GM23338 (cell line): ENCODE results near the gene POTEJ. TPM values are rescaled to one million over a fixed set of nuclear protein-coding genes. Genes with fewer than 3 reads are reported as not detected.
"Not testable (repeated sequence)": the region's sequence is repeated elsewhere in the genome, so short reads cannot be mapped to it uniquely, and the experiment has no call there.

ENCODE experiments used
- ATAC-seq: fragments of 200-7000 bp; cut with Tn5 transposase; 3 replicates; pipeline ENCODE4 v1.9.1; 2020
- DNase-seq: peaks from one replicate; pipeline ENCODE4 v3.0.0-alpha.2; 2015; ENCODE audit warnings: low spot score
- H2AFZ ChIP-seq: fragments of 200-600 bp; sonication (generic); 2 replicates; pipeline ENCODE4 v1.8.0; 2016; ENCODE audit warnings: antibody characterized with exemption, mild to moderate bottlenecking, moderate library complexity
- H3F3A ChIP-seq: fragments of 200-600 bp; sonication (generic); replicated peaks from 2 replicates; pipeline ENCODE4 v1.8.0; 2017; ENCODE audit warnings: antibody characterized with exemption, mixed run types, low read depth
- H3K27ac ChIP-seq: fragments of 200-600 bp; sonication (generic); 2 replicates; pipeline ENCODE4 v1.6.1; 2016; ENCODE audit warnings: low read depth
- H3K27me3 ChIP-seq: fragments of 200-600 bp; sonication (generic); 2 replicates; pipeline ENCODE4 v1.8.0; 2016; ENCODE audit warnings: mild to moderate bottlenecking, mixed run types, moderate library complexity; ENCODE audit not compliant: insufficient read depth
- H3K36me3 ChIP-seq: fragments of 200-600 bp; sonication (generic); 2 replicates; pipeline ENCODE4 v1.8.0; 2016; ENCODE audit warnings: mild to moderate bottlenecking; ENCODE audit not compliant: insufficient read depth
- H3K4me1 ChIP-seq: fragments of 200-600 bp; sonication (generic); 2 replicates; pipeline ENCODE4 v1.8.0; 2016; ENCODE audit warnings: mild to moderate bottlenecking, moderate library complexity; ENCODE audit not compliant: insufficient read depth
- H3K4me2 ChIP-seq: fragments of 200-600 bp; sonication (generic); 2 replicates; pipeline ENCODE4 v1.7.1; 2017; ENCODE audit warnings: mixed run types
- H3K4me3 ChIP-seq: fragments of 200-600 bp; sonication (generic); 2 replicates; pipeline ENCODE4 v1.6.1; 2016; ENCODE audit warnings: mixed run types
- H3K79me2 ChIP-seq: fragments of 200-600 bp; sonication (generic); replicated peaks from 2 replicates; pipeline ENCODE4 v1.8.0; 2017; ENCODE audit warnings: mild to moderate bottlenecking; ENCODE audit not compliant: insufficient read depth
- H3K9me2 ChIP-seq: fragments of 200-600 bp; sonication (generic); 2 replicates; pipeline ENCODE4 v1.8.0; 2017; ENCODE audit not compliant: insufficient read depth
- H4K20me1 ChIP-seq: fragments of 200-600 bp; sonication (generic); replicated peaks from 2 replicates; pipeline ENCODE4 v1.8.0; 2017; ENCODE audit warnings: mild to moderate bottlenecking; ENCODE audit not compliant: insufficient read depth
- H3K27ac Mint-ChIP-seq: 2 replicates; pipeline ENCODE4 v1.8.0; 2020; ENCODE audit warnings: inconsistent platforms, mild to moderate bottlenecking, moderate library complexity, mixed read lengths
- H3K27me3 Mint-ChIP-seq: 3 replicates; pipeline ENCODE4 v1.8.0; 2022; ENCODE audit warnings: low read depth, mild to moderate bottlenecking, moderate library complexity, mixed read lengths, inconsistent platforms; ENCODE audit not compliant: insufficient read depth, poor library complexity
- H3K36me3 Mint-ChIP-seq: 3 replicates; pipeline ENCODE4 v1.8.0; 2021; ENCODE audit warnings: low read depth, mild to moderate bottlenecking, inconsistent platforms, moderate library complexity, mixed read lengths
- H3K4me1 Mint-ChIP-seq: 3 replicates; pipeline ENCODE4 v1.8.0; 2020; ENCODE audit warnings: mild to moderate bottlenecking, inconsistent platforms, mixed read lengths
- H3K4me3 Mint-ChIP-seq: 3 replicates; pipeline ENCODE4 v1.8.0; 2021; ENCODE audit warnings: moderate library complexity, mild to moderate bottlenecking, inconsistent platforms, mixed read lengths
- H3K9me3 Mint-ChIP-seq: 3 replicates; pipeline ENCODE4 v1.8.0; 2020; ENCODE audit warnings: moderate library complexity, mild to moderate bottlenecking, inconsistent platforms, mixed read lengths
- polyA plus RNA-seq: library from polyadenylated mRNA; unstranded; fragments of >200 nt; fragmentation: Nextera tagmentation; extraction: Ambion mirVana; gene quantifications from 2 replicates; pipeline ENCODE4 v1.2.1, GENCODE V29; 2016
- total RNA-seq: library from RNA; depleted of rRNA; stranded (reverse); fragments of >200 nt; shearing (Covaris generic); gene quantifications from 2 replicates; pipeline ENCODE4 v1.2.3, GENCODE V29; 2014

The POTEJ gene
- total and polyA plus RNA-seq, 2 experiments from 2014 or later, result 0.06 to 0.63 TPM

GRCh38 chr2:130610486-130610885 lies 754 bp upstream of the POTEJ start:
- H3K36me3 Mint-ChIP-seq, H3K27me3 Mint-ChIP-seq, H3K4me1 Mint-ChIP-seq, H4K20me1 ChIP-seq, H3K4me1 ChIP-seq, ATAC-seq, H3K36me3 ChIP-seq, H3K9me2 ChIP-seq, H3K27me3 ChIP-seq, H3K9me3 Mint-ChIP-seq, H3F3A ChIP-seq, H3K4me3 ChIP-seq, H3K4me3 Mint-ChIP-seq, H2AFZ ChIP-seq, H3K79me2 ChIP-seq, H3K27ac Mint-ChIP-seq, H3K27ac ChIP-seq, H3K4me2 ChIP-seq: not testable (repeated sequence)
- peak; percentile 7 for DNase-seq

GRCh38 chr2:130628784-130629475 lies 17.7 kb downstream of the POTEJ start:
- H4K20me1 ChIP-seq, H3K4me3 Mint-ChIP-seq: not testable (repeated sequence)

GRCh38 chr2:130638973-130639372 lies 27.7 kb downstream of the POTEJ start:
- H3K4me1 ChIP-seq, H3K27me3 Mint-ChIP-seq, H3K4me2 ChIP-seq, ATAC-seq, H3K27ac ChIP-seq, H3K9me3 Mint-ChIP-seq, H3K4me3 ChIP-seq, H3K4me3 Mint-ChIP-seq, H3K4me1 Mint-ChIP-seq, H3K36me3 ChIP-seq, H4K20me1 ChIP-seq, DNase-seq, H3F3A ChIP-seq, H3K27me3 ChIP-seq, H3K9me2 ChIP-seq, H3K36me3 Mint-ChIP-seq, H3K27ac Mint-ChIP-seq, H2AFZ ChIP-seq, H3K79me2 ChIP-seq: not testable (repeated sequence)

More at GRCh38 chr2:130628784-130629475, 17.7 kb downstream of the POTEJ start:
- H3K36me3 ChIP-seq, H3K4me1 ChIP-seq, H3K27ac Mint-ChIP-seq, H3K27me3 Mint-ChIP-seq, H2AFZ ChIP-seq, H3K27me3 ChIP-seq, H3K4me3 ChIP-seq, H3K4me2 ChIP-seq, H3K36me3 Mint-ChIP-seq, H3K9me3 Mint-ChIP-seq, H3K27ac ChIP-seq, H3K4me1 Mint-ChIP-seq, H3K79me2 ChIP-seq, H3K9me2 ChIP-seq, H3F3A ChIP-seq, ATAC-seq, DNase-seq: not testable (repeated sequence)

GRCh38 chr2:130641688-130642087 lies 30.4 kb downstream of the POTEJ start:
- H3K36me3 Mint-ChIP-seq, H3K4me1 ChIP-seq, H4K20me1 ChIP-seq, H3F3A ChIP-seq, H3K36me3 ChIP-seq, H3K4me3 Mint-ChIP-seq, H3K4me2 ChIP-seq, H3K4me3 ChIP-seq, H3K79me2 ChIP-seq, H3K9me2 ChIP-seq, H3K27me3 ChIP-seq, H3K9me3 Mint-ChIP-seq, H3K4me1 Mint-ChIP-seq, H3K27ac ChIP-seq, DNase-seq, H3K27ac Mint-ChIP-seq, H2AFZ ChIP-seq, ATAC-seq, H3K27me3 Mint-ChIP-seq: not testable (repeated sequence)

- not testable (repeated sequence) for H3K27ac ChIP-seq, H4K20me1 ChIP-seq, H3K79me2 ChIP-seq, H3K27me3 Mint-ChIP-seq, H3K9me2 ChIP-seq, H3K36me3 ChIP-seq, H3F3A ChIP-seq, H3K4me3 Mint-ChIP-seq, H3K36me3 Mint-ChIP-seq, H3K27ac Mint-ChIP-seq, DNase-seq, H3K27me3 ChIP-seq, H3K4me1 Mint-ChIP-seq, H3K4me1 ChIP-seq, ATAC-seq, H3K9me3 Mint-ChIP-seq, H3K4me2 ChIP-seq, H2AFZ ChIP-seq, H3K4me3 ChIP-seq
Measured at GRCh38 chr2:130649285-130649684, 38.0 kb downstream of the POTEJ start.

GRCh38 chr2:130664506-130664905 lies 53.3 kb downstream of the POTEJ start:
- not testable (repeated sequence) for H3K36me3 Mint-ChIP-seq, H4K20me1 ChIP-seq, H3K27me3 Mint-ChIP-seq, H3K36me3 ChIP-seq, H3K4me1 Mint-ChIP-seq, H3K79me2 ChIP-seq, H2AFZ ChIP-seq, H3K9me2 ChIP-seq, H3K27me3 ChIP-seq, H3K9me3 Mint-ChIP-seq, DNase-seq, H3F3A ChIP-seq, H3K4me3 ChIP-seq, H3K4me1 ChIP-seq, H3K27ac Mint-ChIP-seq, H3K4me3 Mint-ChIP-seq, H3K4me2 ChIP-seq, ATAC-seq, H3K27ac ChIP-seq
